Aorta (tissue), 5 donors: ENCODE measurements around the gene EMC9. TPM values are rescaled to one million over a fixed set of nuclear protein-coding genes. Genes with fewer than 3 reads are reported as not detected.

Experiments
- ATAC-seq: fragments of 200-7000 bp; cut with Tn5 transposase; one replicate; pipeline ENCODE4 v1.9.1; 2022; ENCODE audit warnings: moderate library complexity; ENCODE audit not compliant: low FRiP score
- DNase-seq, 2 donors: peaks; one replicate each; pipeline ENCODE4 v3.0.0-alpha.2; 2020
- H3K27ac ChIP-seq, 2 donors: one replicate each; pipeline ENCODE4 v1.5.1; 2013; ENCODE audit warnings: low read length in 2 of 2, mild to moderate bottlenecking in 2 of 2, moderate library complexity in 2 of 2, control low read depth in 1 of 2, inconsistent platforms in 1 of 2, low read depth in 1 of 2
- H3K27me3 ChIP-seq, 2 donors: one replicate each; pipeline ENCODE4 v1.6.1; 2013; ENCODE audit warnings: control low read depth in 1 of 2, low read length in 1 of 2, mild to moderate bottlenecking in 1 of 2, moderate library complexity in 1 of 2; ENCODE audit not compliant: insufficient read depth in 2 of 2, control insufficient read depth in 1 of 2
- H3K36me3 ChIP-seq, 2 donors: one replicate each; pipeline ENCODE4 v1.6.1; 2013; ENCODE audit warnings: control low read depth in 1 of 2, low read length in 1 of 2, mild to moderate bottlenecking in 1 of 2; ENCODE audit not compliant: insufficient read depth in 2 of 2, control insufficient read depth in 1 of 2
- H3K4me1 ChIP-seq, 2 donors: one replicate each; pipeline ENCODE4 v1.6.1; 2013; ENCODE audit warnings: low read length in 2 of 2, control low read depth in 1 of 2, mild to moderate bottlenecking in 1 of 2, moderate library complexity in 1 of 2; ENCODE audit not compliant: insufficient read depth in 2 of 2, control insufficient read depth in 1 of 2
- H3K4me3 ChIP-seq, 2 donors: one replicate each; pipeline ENCODE4 v1.5.1; 2013; ENCODE audit warnings: low read length in 2 of 2, control low read depth in 1 of 2, mild to moderate bottlenecking in 1 of 2
- H3K9me3 ChIP-seq: one replicate; pipeline ENCODE4 v1.6.1; 2013; ENCODE audit warnings: mild to moderate bottlenecking, low read length; ENCODE audit not compliant: control insufficient read depth
- WGBS, 2 donors: extraction: QIAGEN DNeasy Blood & Tissue Kit; methylation state at CpG; one replicate each; pipeline ENCODE4 v1.1.7; 2013; 5-methylcytosine and 5-hydroxymethylcytosine counted together
- intact Hi-C, 2 donors: fragments of 100-400 bp; cut with DNase I; formaldehyde crosslinking; loops; one replicate each; pipeline versions ENCODE4 v1.14.2 to v1.15.0; 2022
- polyA plus RNA-seq, 2 donors: library from polyadenylated mRNA; stranded (reverse); fragments of 200-250 nt; gene quantifications; one replicate each; pipeline ENCODE4 v1.2.3, GENCODE V29; 2013
- total RNA-seq, 2 donors: library from RNA; stranded (reverse); fragmentation: NEBNext Ultra II Directional; extraction: Animal tissue kit (Norgen Biotek cat#: 25700); gene quantifications; one replicate each; pipeline ENCODE4 v1.2.1, GENCODE V29; 2021
- donor health status: healthy with polysubstance abuse.
- donor health status: Bipolar disorder and iron deficiency.
- donor health status: DM: no; HTN: no; CAD: no.
- donor health status: DM: no; HTN: no; CAD: no.
- donor health status: DM: yes; HTN: yes; CAD: no.

The EMC9 gene
- total and polyA plus RNA-seq, 4 donors = 12.8 to 41.9 (median 16.8) TPM

- no peak for DNase-seq
- H3K9me3 ChIP-seq = no peaks in the 10 kb centered on the region
- H3K4me1 ChIP-seq = no peaks in the 10 kb centered on the region
- intact Hi-C loops = no loop called here
- no peak overlapping the region for H3K4me3 ChIP-seq
- ATAC-seq = no peak
- H3K27me3 ChIP-seq = no peaks in the 10 kb centered on the region
- 91 to 92% methylated on average over 12 of the region's 12 CpGs for WGBS, 2 donors
- H3K27ac ChIP-seq = no peak overlapping the region
- peaks cover 5 to 14% of the 10 kb centered on the region in 2 donors for H3K36me3 ChIP-seq
Measured at GRCh38 chr14:24157331-24157730, 15.9 kb upstream of the EMC9 start.

- Histone ChIP-seq H3K36me3 (peaks cover 5 to 14% of the 10 kb centered on the region in 2 donors), H3K27me3 (no peaks in the 10 kb centered on the region), H3K4me1 (no peaks in the 10 kb centered on the region), H3K9me3 (no peaks in the 10 kb centered on the region), H3K4me3 (no peak overlapping the region), H3K27ac (no peak overlapping the region)
- no peak for DNase-seq
- ATAC-seq = no peak
- WGBS, 2 donors = 89 to 91% methylated on average over 1 of the region's 1 CpG
- intact Hi-C loops = no loop called here
Measured at GRCh38 chr14:24156840-24157239, 15.4 kb upstream of the EMC9 start.

- Histone ChIP-seq H3K9me3 (no peaks in the 10 kb centered on the region), H3K4me3 (no peak overlapping the region), H3K36me3 (peaks cover 5 to 16% of the 10 kb centered on the region in 2 donors), H3K4me1 (no peaks in the 10 kb centered on the region), H3K27ac (no peak overlapping the region), H3K27me3 (no peaks in the 10 kb centered on the region)
- ATAC-seq = no peak
- WGBS, 2 donors = 92 to 94% methylated on average over 10 of the region's 10 CpGs
- intact Hi-C loops = no loop called here
- no peak for DNase-seq
Measured at GRCh38 chr14:24155100-24155499, 13.7 kb upstream of the EMC9 start.

GRCh38 chr14:24151404-24152080, 10.2 kb upstream of the EMC9 start:
- H3K27me3 ChIP-seq = no peaks in the 10 kb centered on the region
- H3K9me3 ChIP-seq = no peaks in the 10 kb centered on the region
- H3K27ac ChIP-seq = no peak overlapping the region
- DNase-seq (peak in 1 of 2 donors; percentile 68), ATAC-seq (no peak)
- no peak overlapping the region for H3K4me3 ChIP-seq
- H3K4me1 ChIP-seq = no peaks in the 10 kb centered on the region
- intact Hi-C loops = no loop called here
- peaks cover 5 to 11% of the 10 kb centered on the region in 2 donors for H3K36me3 ChIP-seq
- WGBS, 2 donors = 92 to 94% methylated on average over 16 of the region's 16 CpGs

- Histone ChIP-seq H3K27ac (no peak overlapping the region), H3K4me3 (no peak overlapping the region), H3K27me3 (no peaks in the 10 kb centered on the region), H3K36me3 (peaks cover 5 to 11% of the 10 kb centered on the region in 2 donors), H3K9me3 (no peaks in the 10 kb centered on the region), H3K4me1 (no peaks in the 10 kb centered on the region)
- WGBS, 2 donors = 82 to 85% methylated on average over 9 of the region's 9 CpGs
- DNase-seq (no peak), ATAC-seq (no peak)
- intact Hi-C loops = no loop called here
Measured at GRCh38 chr14:24150993-24151392, 9.6 kb upstream of the EMC9 start.

GRCh38 chr14:24150567-24150966, 9.2 kb upstream of the EMC9 start:
- Histone ChIP-seq H3K4me3 (no peak overlapping the region), H3K27ac (no peak overlapping the region), H3K27me3 (no peaks in the 10 kb centered on the region), H3K4me1 (no peaks in the 10 kb centered on the region), H3K36me3 (peaks cover 5 to 8% of the 10 kb centered on the region in 2 donors), H3K9me3 (no peaks in the 10 kb centered on the region)
- ATAC-seq (no peak), DNase-seq (no peak)
- WGBS, 2 donors = 86 to 90% methylated on average over 9 of the region's 9 CpGs
- intact Hi-C loops = no loop called here

- ATAC-seq (no peak), DNase-seq (peak in 1 of 2 donors; percentile 47)
- 86 to 88% methylated on average over 9 of the region's 9 CpGs for WGBS, 2 donors
- Histone ChIP-seq H3K27me3 (no peaks in the 10 kb centered on the region), H3K4me1 (no peaks in the 10 kb centered on the region), H3K9me3 (no peaks in the 10 kb centered on the region), H3K36me3 (peaks cover 2 to 3% of the 10 kb centered on the region in 2 donors), H3K27ac (no peak overlapping the region), H3K4me3 (no peak overlapping the region)
- intact Hi-C loops = no loop called here
Measured at GRCh38 chr14:24150061-24150460, 8.7 kb upstream of the EMC9 start.

GRCh38 chr14:24149302-24149969, 8.0 kb upstream of the EMC9 start:
- Histone ChIP-seq H3K27ac (no peak overlapping the region), H3K27me3 (no peaks in the 10 kb centered on the region), H3K36me3 (peaks cover 0 to 3% of the 10 kb centered on the region in 2 donors), H3K4me3 (no peak overlapping the region), H3K9me3 (no peaks in the 10 kb centered on the region), H3K4me1 (no peaks in the 10 kb centered on the region)
- DNase-seq (peak in 1 of 2 donors; percentile 40), ATAC-seq (no peak)
- 91 to 95% methylated on average over 3 of the region's 3 CpGs for WGBS, 2 donors
- intact Hi-C loops = loop anchor here in 1 of 2 donors (5.0 kb wide), 1 partner anchor 37 kb away; the partner anchor contains the start of genes DCAF11 and NRL
